HepG2 (cell line): ENCODE results near the gene MIDN. TPM values are rescaled to one million over a fixed set of nuclear protein-coding genes. Genes with fewer than 3 reads are reported as not detected.

Experiments
- JUNB ChIP-seq: sonication (generic); formaldehyde crosslinking; IDR thresholded peaks from 2 replicates; pipeline ENCODE4 v1.8.0; 2022; ENCODE audit warnings: missing genetic modification reagents, mild to moderate bottlenecking, borderline replicate concordance
- ZNF17 ChIP-seq: sonication (generic); formaldehyde crosslinking; IDR thresholded peaks from 2 replicates; pipeline ENCODE4 v1.5.0; 2020; ENCODE audit warnings: mild to moderate bottlenecking, missing genetic modification reagents
- ZNF253 ChIP-seq: sonication (generic); formaldehyde crosslinking; IDR thresholded peaks from 2 replicates; pipeline ENCODE4 v1.8.0; 2022; ENCODE audit warnings: mild to moderate bottlenecking, missing genetic modification reagents, borderline replicate concordance
- polyA plus RNA-seq, 8 experiments: library from polyadenylated mRNA; depleted of rRNA in 3 of 8; stranded (reverse) in 7 of 8; unstranded in 1 of 8; fragments of >200 nt; fragmentation: Illumina TruSeq in 4 of 8; extraction: Trizol in 4 of 8; gene quantifications; 2 replicates each; pipeline versions ENCODE4 v1.2.1 to v1.2.3, GENCODE V29; 2011 to 2016; ENCODE audit warnings: low read depth in 4 of 8, missing spikeins in 1 of 8, mixed read lengths in 1 of 8; ENCODE audit not compliant: insufficient read depth in 1 of 8
- total RNA-seq, 5 experiments: library from RNA; depleted of rRNA; stranded (reverse); fragments of >200 nt; fragmentation: Illumina TruSeq; extraction: Trizol; gene quantifications; 2 replicates each; pipeline ENCODE4 v1.2.3, GENCODE V29; 2016; ENCODE audit warnings: low read depth in 1 of 5
- TF ChIP-seq, protein P1 (sequence below): sonication (generic); formaldehyde crosslinking; IDR thresholded peaks from 2 replicates; pipeline ENCODE4 v1.4.0; 2020; ENCODE audit warnings: mild to moderate bottlenecking, missing genetic modification reagents, borderline replicate concordance
- TF ChIP-seq, protein P2 (sequence below): sonication (generic); formaldehyde crosslinking; IDR thresholded peaks from 2 replicates; pipeline ENCODE4 v1.4.0; 2020; ENCODE audit warnings: missing genetic modification reagents, borderline replicate concordance
- TF ChIP-seq, protein P3 (sequence below): sonication (generic); formaldehyde crosslinking; IDR thresholded peaks from 2 replicates; pipeline ENCODE4 v1.4.0; 2020; ENCODE audit warnings: missing genetic modification reagents
- TF ChIP-seq, protein P4 (sequence below): sonication (generic); formaldehyde crosslinking; IDR thresholded peaks from 2 replicates; pipeline ENCODE4 v1.5.0; 2020; ENCODE audit warnings: missing genetic modification reagents, mild to moderate bottlenecking, borderline replicate concordance

The MIDN gene
- total and polyA plus RNA-seq, 2 of the 13 experiments (the other 11 are each of a cell fraction or from before 2014, with no cell fraction given) = 8.4 to 18.0 TPM

DNA sequence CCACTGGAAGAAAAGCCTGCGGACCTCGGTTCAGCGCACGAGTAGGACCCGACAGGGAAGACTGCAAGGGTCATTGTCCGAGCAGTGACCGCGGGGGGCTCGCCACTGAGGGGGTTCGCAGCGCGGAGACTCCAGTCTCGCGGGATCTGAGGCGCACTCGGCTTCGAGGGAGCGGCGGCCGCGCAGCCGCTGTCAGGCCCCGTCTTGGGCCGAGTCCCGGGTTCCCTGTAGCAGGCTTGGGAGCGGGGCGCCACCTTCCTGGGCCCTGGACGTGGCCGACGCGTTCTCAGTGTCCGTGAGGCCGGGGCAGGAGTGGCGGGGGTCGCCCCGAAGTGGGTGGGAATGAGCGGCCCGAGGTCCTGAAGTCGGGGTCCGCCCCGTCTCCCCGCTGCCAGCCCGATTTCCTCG lies 26.5 kb downstream of the MIDN start (continued):
- TF ChIP-seq, protein P1, sequence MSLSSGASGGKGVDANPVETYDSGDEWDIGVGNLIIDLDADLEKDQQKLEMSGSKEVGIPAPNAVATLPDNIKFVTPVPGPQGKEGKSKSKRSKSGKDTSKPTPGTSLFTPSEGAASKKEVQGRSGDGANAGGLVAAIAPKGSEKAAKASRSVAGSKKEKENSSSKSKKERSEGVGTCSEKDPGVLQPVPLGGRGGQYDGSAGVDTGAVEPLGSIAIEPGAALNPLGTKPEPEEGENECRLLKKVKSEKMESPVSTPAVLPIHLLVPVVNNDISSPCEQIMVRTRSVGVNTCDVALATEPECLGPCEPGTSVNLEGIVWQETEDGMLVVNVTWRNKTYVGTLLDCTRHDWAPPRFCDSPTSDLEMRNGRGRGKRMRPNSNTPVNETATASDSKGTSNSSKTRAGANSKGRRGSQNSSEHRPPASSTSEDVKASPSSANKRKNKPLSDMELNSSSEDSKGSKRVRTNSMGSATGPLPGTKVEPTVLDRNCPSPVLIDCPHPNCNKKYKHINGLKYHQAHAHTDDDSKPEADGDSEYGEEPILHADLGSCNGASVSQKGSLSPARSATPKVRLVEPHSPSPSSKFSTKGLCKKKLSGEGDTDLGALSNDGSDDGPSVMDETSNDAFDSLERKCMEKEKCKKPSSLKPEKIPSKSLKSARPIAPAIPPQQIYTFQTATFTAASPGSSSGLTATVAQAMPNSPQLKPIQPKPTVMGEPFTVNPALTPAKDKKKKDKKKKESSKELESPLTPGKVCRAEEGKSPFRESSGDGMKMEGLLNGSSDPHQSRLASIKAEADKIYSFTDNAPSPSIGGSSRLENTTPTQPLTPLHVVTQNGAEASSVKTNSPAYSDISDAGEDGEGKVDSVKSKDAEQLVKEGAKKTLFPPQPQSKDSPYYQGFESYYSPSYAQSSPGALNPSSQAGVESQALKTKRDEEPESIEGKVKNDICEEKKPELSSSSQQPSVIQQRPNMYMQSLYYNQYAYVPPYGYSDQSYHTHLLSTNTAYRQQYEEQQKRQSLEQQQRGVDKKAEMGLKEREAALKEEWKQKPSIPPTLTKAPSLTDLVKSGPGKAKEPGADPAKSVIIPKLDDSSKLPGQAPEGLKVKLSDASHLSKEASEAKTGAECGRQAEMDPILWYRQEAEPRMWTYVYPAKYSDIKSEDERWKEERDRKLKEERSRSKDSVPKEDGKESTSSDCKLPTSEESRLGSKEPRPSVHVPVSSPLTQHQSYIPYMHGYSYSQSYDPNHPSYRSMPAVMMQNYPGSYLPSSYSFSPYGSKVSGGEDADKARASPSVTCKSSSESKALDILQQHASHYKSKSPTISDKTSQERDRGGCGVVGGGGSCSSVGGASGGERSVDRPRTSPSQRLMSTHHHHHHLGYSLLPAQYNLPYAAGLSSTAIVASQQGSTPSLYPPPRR (CRISPR knock-in tag) = 0 out of 2 replicates have a peak, but pooled peaks have one; percentile 31
- TF ChIP-seq, protein P2, sequence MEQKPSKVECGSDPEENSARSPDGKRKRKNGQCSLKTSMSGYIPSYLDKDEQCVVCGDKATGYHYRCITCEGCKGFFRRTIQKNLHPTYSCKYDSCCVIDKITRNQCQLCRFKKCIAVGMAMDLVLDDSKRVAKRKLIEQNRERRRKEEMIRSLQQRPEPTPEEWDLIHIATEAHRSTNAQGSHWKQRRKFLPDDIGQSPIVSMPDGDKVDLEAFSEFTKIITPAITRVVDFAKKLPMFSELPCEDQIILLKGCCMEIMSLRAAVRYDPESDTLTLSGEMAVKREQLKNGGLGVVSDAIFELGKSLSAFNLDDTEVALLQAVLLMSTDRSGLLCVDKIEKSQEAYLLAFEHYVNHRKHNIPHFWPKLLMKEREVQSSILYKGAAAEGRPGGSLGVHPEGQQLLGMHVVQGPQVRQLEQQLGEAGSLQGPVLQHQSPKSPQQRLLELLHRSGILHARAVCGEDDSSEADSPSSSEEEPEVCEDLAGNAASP (CRISPR knock-in tag) = no peak
- TF ChIP-seq JUNB (CRISPR knock-in tag) = no peak
- no peak; the same call in 1 of the 2 replicates for TF ChIP-seq ZNF253 (CRISPR knock-in tag)
- TF ChIP-seq, protein P3, sequence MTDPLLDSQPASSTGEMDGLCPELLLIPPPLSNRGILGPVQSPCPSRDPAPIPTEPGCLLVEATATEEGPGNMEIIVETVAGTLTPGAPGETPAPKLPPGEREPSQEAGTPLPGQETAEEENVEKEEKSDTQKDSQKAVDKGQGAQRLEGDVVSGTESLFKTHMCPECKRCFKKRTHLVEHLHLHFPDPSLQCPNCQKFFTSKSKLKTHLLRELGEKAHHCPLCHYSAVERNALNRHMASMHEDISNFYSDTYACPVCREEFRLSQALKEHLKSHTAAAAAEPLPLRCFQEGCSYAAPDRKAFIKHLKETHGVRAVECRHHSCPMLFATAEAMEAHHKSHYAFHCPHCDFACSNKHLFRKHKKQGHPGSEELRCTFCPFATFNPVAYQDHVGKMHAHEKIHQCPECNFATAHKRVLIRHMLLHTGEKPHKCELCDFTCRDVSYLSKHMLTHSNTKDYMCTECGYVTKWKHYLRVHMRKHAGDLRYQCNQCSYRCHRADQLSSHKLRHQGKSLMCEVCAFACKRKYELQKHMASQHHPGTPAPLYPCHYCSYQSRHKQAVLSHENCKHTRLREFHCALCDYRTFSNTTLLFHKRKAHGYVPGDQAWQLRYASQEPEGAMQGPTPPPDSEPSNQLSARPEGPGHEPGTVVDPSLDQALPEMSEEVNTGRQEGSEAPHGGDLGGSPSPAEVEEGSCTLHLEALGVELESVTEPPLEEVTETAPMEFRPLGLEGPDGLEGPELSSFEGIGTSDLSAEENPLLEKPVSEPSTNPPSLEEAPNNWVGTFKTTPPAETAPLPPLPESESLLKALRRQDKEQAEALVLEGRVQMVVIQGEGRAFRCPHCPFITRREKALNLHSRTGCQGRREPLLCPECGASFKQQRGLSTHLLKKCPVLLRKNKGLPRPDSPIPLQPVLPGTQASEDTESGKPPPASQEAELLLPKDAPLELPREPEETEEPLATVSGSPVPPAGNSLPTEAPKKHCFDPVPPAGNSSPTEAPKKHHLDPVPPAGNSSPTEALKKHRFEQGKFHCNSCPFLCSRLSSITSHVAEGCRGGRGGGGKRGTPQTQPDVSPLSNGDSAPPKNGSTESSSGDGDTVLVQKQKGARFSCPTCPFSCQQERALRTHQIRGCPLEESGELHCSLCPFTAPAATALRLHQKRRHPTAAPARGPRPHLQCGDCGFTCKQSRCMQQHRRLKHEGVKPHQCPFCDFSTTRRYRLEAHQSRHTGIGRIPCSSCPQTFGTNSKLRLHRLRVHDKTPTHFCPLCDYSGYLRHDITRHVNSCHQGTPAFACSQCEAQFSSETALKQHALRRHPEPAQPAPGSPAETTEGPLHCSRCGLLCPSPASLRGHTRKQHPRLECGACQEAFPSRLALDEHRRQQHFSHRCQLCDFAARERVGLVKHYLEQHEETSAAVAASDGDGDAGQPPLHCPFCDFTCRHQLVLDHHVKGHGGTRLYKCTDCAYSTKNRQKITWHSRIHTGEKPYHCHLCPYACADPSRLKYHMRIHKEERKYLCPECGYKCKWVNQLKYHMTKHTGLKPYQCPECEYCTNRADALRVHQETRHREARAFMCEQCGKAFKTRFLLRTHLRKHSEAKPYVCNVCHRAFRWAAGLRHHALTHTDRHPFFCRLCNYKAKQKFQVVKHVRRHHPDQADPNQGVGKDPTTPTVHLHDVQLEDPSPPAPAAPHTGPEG (CRISPR knock-in tag) = no peak
- no peak for TF ChIP-seq ZNF17 (CRISPR knock-in tag)
- TF ChIP-seq, protein P4, sequence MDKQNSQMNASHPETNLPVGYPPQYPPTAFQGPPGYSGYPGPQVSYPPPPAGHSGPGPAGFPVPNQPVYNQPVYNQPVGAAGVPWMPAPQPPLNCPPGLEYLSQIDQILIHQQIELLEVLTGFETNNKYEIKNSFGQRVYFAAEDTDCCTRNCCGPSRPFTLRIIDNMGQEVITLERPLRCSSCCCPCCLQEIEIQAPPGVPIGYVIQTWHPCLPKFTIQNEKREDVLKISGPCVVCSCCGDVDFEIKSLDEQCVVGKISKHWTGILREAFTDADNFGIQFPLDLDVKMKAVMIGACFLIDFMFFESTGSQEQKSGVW (CRISPR knock-in tag) = no peak
